Amniotic stem cell (primary cell): ENCODE results near the gene P2RX7.

Experiments
- DNase-seq: peaks from one replicate; lab custom pipeline; 2025; lab: John Stamatoyannopoulos, UW

The P2RX7 gene

DNA sequence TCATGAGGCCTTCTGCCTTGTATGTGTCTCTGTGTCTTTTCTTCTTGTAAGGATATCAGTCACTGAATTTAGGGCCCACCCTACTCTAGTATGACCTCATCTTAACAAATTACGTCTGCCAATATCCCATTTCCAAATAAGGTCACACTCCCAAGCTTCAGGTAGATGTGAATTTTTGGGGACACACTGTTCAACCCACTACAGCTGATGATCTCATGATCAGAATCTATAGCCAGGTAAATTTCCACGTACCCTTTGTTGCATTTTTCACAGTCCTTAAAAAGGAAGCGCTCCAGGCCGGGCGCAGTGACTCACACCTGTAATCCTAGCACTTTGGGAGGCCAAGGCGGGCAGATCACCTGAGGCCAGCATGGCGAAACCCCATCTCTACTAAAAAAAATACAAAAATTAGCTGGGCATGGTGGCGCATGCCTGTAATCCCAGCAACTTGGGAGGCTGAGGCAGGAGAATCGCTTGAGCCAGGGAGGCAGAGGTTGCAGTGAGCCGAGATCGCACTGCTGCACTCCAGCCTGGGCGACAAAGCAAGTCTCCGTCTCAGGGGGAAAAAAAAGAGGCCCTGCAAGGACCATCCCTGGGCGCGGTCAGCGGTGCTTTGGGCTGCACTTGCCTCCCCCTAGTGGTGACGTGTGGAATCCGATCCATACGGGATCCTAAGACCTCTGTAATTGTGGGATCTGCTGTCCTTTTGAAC, 97.3 kb downstream of the P2RX7 start:
- peak; percentile 57 for DNase-seq

DNA sequence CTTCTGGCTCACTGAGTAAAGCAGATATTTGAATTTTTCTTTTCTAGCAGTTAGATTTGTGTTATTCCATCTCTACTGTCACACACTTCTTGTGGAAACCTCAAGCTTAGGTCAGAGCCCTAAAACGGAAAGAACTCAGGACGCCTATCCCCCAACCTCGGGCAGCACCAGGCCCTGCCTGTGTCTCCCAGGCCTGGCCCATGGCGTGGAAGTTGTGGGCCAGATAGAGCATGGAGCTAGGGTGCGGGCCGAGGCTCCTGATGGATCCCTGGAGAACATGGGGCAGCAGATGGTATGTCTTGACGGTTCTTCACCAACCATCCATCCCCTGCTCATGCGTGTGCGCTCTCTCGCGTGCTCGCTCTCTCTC, 97.8 kb downstream of the P2RX7 start:
- DNase-seq: no peak

DNA sequence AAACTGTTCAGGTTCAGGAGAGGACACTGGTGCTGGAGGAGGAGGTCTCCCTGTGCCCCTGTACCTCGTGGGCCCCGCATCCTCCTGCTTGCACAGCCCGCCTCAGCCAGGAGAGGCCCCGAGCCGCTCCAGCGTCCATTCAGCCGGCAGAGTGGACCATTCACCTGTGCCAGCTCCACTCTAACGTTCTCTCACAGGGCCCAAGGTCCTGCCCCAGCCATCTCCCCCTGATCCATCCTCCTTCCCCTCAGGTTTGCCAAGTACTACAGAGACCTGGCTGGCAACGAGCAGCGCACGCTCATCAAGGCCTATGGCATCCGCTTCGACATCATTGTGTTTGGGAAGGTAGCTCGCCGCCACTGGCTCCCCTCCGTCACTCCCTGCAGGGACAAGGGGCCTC, 99.5 kb downstream of the P2RX7 start:
- no peak for DNase-seq

DNA sequence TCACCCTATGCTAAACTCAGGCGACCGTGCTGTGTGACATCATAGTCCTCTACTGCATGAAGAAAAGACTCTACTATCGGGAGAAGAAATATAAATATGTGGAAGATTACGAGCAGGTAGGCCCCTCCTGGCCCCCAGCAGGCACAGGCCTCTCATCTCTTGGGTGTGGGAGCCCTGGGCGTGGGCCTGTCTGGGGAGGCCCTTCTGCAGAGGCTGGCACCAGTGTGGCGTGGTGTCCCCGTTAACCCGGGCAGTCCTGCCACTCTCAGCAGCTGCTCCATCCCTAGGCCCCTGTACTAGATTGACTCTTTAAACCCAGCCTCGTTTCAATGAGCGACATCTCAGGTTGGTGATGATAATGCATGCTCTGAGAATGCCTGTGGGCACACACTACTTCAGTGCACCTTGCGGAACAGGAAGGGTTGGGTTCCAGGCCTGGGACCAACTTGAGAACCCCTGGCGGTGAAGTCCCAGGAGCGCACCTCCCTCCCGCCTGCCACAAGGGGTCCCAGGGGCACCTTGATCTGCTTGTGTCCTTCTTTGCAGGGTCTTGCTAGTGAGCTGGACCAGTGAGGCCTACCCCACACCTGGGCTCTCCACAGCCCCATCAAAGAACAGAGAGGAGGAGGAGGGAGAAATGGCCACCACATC, 100.4 kb downstream of the P2RX7 start:
- DNase-seq: no peak

DNA sequence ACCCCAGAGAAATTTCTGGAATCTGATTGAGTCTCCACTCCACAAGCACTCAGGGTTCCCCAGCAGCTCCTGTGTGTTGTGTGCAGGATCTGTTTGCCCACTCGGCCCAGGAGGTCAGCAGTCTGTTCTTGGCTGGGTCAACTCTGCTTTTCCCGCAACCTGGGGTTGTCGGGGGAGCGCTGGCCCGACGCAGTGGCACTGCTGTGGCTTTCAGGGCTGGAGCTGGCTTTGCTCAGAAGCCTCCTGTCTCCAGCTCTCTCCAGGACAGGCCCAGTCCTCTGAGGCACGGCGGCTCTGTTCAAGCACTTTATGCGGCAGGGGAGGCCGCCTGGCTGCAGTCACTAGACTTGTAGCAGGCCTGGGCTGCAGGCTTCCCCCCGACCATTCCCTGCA, 100.9 kb downstream of the P2RX7 start:
- no peak for DNase-seq

DNA sequence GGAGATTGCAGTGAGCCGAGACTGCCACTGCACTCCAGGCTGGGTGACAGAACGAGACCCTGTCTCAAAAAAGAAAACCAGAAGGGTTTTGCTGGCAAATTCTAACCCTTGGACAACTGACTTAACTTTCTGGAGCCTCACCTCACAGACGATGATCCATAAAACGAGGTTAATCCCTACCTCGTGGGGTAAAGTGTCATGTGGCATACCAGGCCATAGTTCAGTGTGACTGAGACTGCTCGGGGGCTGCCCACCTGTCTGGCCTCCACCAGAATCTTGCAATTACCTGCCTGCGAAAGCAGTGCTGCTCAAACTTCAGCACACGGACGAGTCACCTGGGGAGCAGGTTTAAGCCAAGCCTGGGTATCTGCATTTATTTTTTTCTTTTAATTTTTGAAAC, 104.1 kb downstream of the P2RX7 start:
- no peak for DNase-seq

DNA sequence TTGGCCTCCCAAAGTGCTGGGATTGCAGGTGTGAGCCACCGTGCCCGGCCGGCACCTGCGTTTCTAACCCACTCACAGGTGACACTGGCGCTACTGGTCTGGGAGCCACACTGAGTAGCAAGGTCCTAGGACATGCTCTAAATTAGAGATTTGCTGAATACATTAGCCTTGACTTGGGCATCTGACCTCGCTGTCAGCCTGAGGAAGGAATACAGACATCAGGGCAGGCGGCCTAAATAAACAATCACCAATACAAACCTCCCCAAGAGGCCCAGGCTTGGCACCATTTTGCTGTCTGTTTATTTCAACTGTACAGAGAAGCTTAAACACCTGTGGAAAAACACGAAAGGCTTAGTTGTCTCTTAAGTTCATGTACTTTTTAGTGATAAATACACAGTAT, 104.7 kb downstream of the P2RX7 start:
- no peak for DNase-seq
